H1 (cell line): Measurements from ENCODE around the gene RERE. TPM values are rescaled to one million over a fixed set of nuclear protein-coding genes. Genes with fewer than 3 reads are reported as not detected.

Source experiments
- KDM5A ChIP-seq: fragments of 200-600 bp; IDR thresholded peaks from 2 replicates; pipeline ENCODE4 v1.7.1; 2012; ENCODE audit warnings: mild to moderate bottlenecking, low read length, inconsistent platforms, mixed read lengths
- polyA plus RNA-seq, 7 experiments: library from polyadenylated mRNA; depleted of rRNA in 3 of 7; stranded (reverse) in 5 of 7; unstranded in 2 of 7; fragments of >200 nt in 5 of 7; fragments of 200-250 nt in 2 of 7; gene quantifications; 1 replicate in 5 of 7; 2 replicates in 1 of 7; 4 replicates in 1 of 7; pipeline versions ENCODE4 v1.2.1 to v1.2.3, GENCODE V29; 2011 to 2013; ENCODE audit warnings: missing spikeins in 2 of 7, mixed read lengths in 2 of 7
- total RNA-seq: library from RNA; stranded (reverse); fragmentation: NEBNext Ultra II Directional; extraction: Animal tissue kit (Norgen Biotek cat#: 25700); gene quantifications from 2 replicates; pipeline ENCODE4 v1.2.1, GENCODE V29; 2021

RERE gene
- total and polyA plus RNA-seq, 2 of the 8 experiments (the other 6 are each of a cell fraction or from before 2014, with no cell fraction given), result 15.3 to 142 TPM

- no peak for TF ChIP-seq KDM5A
Measured at GRCh38 chr1:8698937-8699447, 118.4 kb downstream of the RERE start (continued).
